ENCODE results near the gene HYLS1. TPM values are rescaled to one million over a fixed set of nuclear protein-coding genes. Genes with fewer than 3 reads are reported as not detected.

Gene HYLS1
- total RNA-seq, 1 donor from 2014 or later = 5.1 TPM

DNA sequence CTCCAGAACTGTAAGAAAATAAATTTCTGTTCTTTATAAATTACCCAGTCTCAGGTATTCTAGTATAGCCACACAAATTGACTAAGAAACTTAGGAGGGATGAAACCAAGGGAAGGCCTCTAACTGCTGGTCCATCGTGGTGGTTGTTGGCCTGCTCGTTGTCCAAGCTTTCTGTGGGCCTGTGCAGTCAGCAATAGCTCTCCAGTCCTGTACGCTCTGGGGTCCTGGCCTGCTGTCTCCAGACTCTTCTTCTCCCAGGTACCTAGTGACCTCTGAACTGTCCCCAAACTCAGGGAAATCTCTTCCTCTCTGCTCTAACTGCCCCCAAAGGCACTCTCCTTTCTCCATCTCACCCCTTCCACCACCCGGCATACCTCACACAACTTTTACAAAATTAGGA is 52.7 kb downstream of the HYLS1 start:
- Mint-ChIP-seq H3K36me3 (ENCODE audit: unreplicated experiment) (no peaks in the 10 kb centered on the region), H3K4me1 (ENCODE audit: unreplicated experiment) (peaks cover 4% of the 10 kb centered on the region), H3K9me3 (ENCODE audit: unreplicated experiment) (no peaks in the 10 kb centered on the region)

DNA sequence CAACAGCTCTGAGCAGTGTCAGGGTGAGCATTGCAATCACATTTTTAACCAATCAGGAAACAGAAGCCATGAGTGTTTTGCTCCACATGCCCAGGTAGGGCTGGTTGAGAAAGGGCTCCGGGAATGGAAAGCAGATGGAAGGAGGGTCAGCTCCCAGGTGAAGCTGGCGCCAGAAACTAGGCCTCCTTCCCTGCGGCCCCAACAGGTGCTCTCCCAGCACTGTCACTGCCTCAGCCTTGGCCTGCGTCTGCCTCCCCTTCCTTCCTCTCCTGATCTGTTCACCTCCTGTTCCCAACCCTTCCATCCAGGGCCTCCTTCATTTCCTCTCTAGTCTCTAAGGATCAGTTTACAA is 53.8 kb downstream of the HYLS1 start:
- TF ChIP-seq, protein P1, sequence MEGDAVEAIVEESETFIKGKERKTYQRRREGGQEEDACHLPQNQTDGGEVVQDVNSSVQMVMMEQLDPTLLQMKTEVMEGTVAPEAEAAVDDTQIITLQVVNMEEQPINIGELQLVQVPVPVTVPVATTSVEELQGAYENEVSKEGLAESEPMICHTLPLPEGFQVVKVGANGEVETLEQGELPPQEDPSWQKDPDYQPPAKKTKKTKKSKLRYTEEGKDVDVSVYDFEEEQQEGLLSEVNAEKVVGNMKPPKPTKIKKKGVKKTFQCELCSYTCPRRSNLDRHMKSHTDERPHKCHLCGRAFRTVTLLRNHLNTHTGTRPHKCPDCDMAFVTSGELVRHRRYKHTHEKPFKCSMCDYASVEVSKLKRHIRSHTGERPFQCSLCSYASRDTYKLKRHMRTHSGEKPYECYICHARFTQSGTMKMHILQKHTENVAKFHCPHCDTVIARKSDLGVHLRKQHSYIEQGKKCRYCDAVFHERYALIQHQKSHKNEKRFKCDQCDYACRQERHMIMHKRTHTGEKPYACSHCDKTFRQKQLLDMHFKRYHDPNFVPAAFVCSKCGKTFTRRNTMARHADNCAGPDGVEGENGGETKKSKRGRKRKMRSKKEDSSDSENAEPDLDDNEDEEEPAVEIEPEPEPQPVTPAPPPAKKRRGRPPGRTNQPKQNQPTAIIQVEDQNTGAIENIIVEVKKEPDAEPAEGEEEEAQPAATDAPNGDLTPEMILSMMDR (IDR thresholded peaks at IDR 0.05) = no peak
- H3K27me3 Mint-ChIP-seq (ENCODE audit: unreplicated experiment) = peaks cover 28% of the 10 kb centered on the region
- no peaks in the 10 kb centered on the region for H3K36me3 Mint-ChIP-seq (ENCODE audit: unreplicated experiment)
- H3K27ac Mint-ChIP-seq (ENCODE audit: unreplicated experiment) = no peak overlapping the region
- no peak for DNase-seq (ENCODE audit: extremely low spot score, unreplicated experiment)
- H3K9me3 Mint-ChIP-seq (ENCODE audit: unreplicated experiment) = no peaks in the 10 kb centered on the region
- peaks cover 4% of the 10 kb centered on the region for H3K4me1 Mint-ChIP-seq (ENCODE audit: unreplicated experiment)
- no peak overlapping the region for H3K4me3 Mint-ChIP-seq (ENCODE audit: unreplicated experiment)

More for the DNA sequence above, 52.7 kb downstream of the HYLS1 start:
- Mint-ChIP-seq H3K27me3 (ENCODE audit: unreplicated experiment) (peaks cover 32% of the 10 kb centered on the region), H3K27ac (ENCODE audit: unreplicated experiment) (no peak overlapping the region), H3K4me3 (ENCODE audit: unreplicated experiment) (no peak overlapping the region)
- no peak for DNase-seq (ENCODE audit: extremely low spot score, unreplicated experiment)
- TF ChIP-seq, protein P1 (IDR thresholded peaks at IDR 0.05) = no peak

DNA sequence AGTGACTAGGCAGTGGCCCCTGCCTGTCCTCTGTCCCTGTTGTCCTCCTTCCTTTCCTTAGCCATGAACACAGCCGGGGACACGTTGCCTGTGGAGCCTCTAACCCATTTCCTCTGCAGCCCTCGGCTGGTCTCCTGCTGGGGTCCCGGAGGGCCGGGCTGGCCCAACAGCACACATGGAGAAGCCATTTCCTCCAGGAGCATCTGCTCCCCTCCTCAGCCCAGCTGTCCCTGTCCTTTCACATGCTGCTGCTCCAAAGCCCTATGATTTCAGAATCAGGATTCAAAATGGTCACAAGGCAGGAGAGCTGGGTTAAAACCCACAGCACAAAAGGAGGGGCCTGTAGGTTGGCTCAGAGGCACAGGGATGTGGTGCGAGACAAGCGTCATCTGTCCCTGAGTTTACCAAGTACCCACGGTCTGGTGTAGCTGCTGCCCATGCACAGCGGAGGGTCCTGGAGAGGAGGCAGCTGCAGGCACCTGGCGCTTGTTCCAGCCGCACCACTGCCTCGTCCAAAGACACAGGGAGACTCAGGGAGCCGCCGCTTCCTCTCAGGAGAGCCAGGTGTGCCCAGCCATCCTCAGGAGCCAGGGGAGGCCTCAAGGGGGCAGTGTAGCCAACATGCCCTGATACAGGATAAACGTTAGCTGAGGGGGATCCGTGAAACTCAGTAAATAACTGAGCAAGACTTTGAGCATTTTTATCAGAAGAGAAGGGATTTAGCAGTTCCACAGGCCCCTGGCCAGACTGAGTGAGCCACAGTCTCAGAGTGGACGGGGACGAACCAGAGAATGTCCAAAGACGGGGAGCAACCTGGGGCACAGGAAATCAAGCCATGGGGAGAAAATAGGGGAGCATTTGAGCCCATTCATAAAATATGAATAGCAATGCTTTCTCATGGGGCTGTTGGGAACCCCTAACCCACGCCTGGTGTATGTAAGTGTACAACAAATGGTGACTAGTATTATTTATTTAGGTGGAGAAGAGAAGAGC is 54.4 kb downstream of the HYLS1 start:
- Mint-ChIP-seq H3K4me3 (ENCODE audit: unreplicated experiment) (no peak overlapping the region), H3K4me1 (ENCODE audit: unreplicated experiment) (peaks cover 4% of the 10 kb centered on the region), H3K27ac (ENCODE audit: unreplicated experiment) (no peak overlapping the region), H3K9me3 (ENCODE audit: unreplicated experiment) (no peaks in the 10 kb centered on the region), H3K27me3 (ENCODE audit: unreplicated experiment) (peaks cover 21% of the 10 kb centered on the region), H3K36me3 (ENCODE audit: unreplicated experiment) (no peaks in the 10 kb centered on the region)
- TF ChIP-seq, protein P1 (IDR thresholded peaks at IDR 0.05) = peak; percentile 71
- DNase-seq (ENCODE audit: extremely low spot score, unreplicated experiment) = no peak

DNA sequence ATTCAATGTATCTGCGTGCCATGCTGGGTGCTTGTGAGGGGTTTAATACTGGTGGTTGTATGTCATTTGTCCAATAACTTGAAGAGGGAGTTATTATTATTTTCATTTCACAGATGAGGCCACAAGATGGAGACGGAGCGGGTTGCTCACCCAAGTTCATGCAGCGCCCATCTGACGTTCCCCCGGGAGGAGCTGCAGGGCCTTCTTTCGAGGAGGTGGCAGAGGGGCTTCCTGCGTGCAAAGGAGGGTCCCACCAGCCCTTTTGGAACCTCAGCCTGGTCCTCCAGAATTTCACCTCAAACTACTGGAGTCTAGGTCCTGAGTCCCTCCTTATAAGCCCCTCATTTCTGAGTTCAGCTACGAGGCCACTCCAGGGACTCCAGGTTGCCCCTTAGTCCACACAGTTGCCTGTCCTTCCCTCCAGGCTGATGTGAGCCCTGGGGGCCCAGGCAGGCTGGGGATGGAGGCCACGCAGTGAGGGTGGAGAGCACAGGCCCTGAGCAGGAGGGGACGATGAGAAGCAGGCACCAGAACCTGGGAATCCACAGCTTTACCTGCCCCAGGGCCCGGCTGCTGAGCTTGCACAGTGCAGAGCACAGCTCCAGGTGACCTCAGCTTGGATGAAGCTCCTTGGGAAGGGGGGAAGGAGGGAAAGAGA is 55.4 kb downstream of the HYLS1 start:
- Mint-ChIP-seq H3K36me3 (ENCODE audit: unreplicated experiment) (no peaks in the 10 kb centered on the region), H3K4me1 (ENCODE audit: unreplicated experiment) (peaks cover 4% of the 10 kb centered on the region), H3K9me3 (ENCODE audit: unreplicated experiment) (no peaks in the 10 kb centered on the region), H3K4me3 (ENCODE audit: unreplicated experiment) (no peak overlapping the region), H3K27ac (ENCODE audit: unreplicated experiment) (no peak overlapping the region), H3K27me3 (ENCODE audit: unreplicated experiment) (peaks cover 21% of the 10 kb centered on the region)
- TF ChIP-seq, protein P1 (IDR thresholded peaks at IDR 0.05) = no peak
- peak; percentile 83 for DNase-seq (ENCODE audit: extremely low spot score, unreplicated experiment)
